Right renal pelvis (tissue), 4 donors: ENCODE results near the gene SULT2B1. TPM values are rescaled to one million over a fixed set of nuclear protein-coding genes. Genes with fewer than 3 reads are reported as not detected.

Source experiments
- DNase-seq, 4 donors: peaks; one replicate each; pipeline ENCODE4 v3.0.0-alpha.2; 2013; ENCODE audit warnings: low read depth in 4 of 4, low spot score in 3 of 4, missing footprints in 1 of 4
- polyA plus RNA-seq, 4 donors: library from polyadenylated mRNA; unstranded; fragments of 120-200 nt; gene quantifications; one replicate each; pipeline ENCODE4 v1.2.1, GENCODE V29; 2013; ENCODE audit not compliant: insufficient read length in 4 of 4

Gene SULT2B1
- polyA plus RNA-seq, 4 donors: 0.19 to 0.61 (median 0.38) TPM

- DNase-seq: peak in 2 of 4 donors; percentile 86 to 89
Observed at GRCh38 chr19:48646001-48646721, 94.2 kb downstream of the SULT2B1 start, which contains the start of gene CA11. TSS of gene CA11 (minus strand) at chr19:48646187. CDS start at chr19:48645632, 555 bp downstream.

GRCh38 chr19:48646722-48647216 is 94.8 kb downstream of the SULT2B1 start:
- no peak for DNase-seq

- no peak for DNase-seq
Observed at GRCh38 chr19:48648134-48648533, 96.2 kb downstream of the SULT2B1 start.

Other genes with a start within 250 kb of the SULT2B1 start
- gene EMP3, start 226.6 kb upstream of the SULT2B1 start, polyA plus RNA-seq: 10 to 100 TPM; 56.2 to 83.3 (median 68.9) TPM
- 10 to 100 TPM in 2 of 4 donors, 1 to 10 TPM in 2; 8.9 to 14.1 (median 11.2) TPM for gene TMEM143, start 188.2 kb upstream of the SULT2B1 start, polyA plus RNA-seq
- 1 to 10 TPM in 1 of 4 donors, under 1 TPM in 3; 0.39 to 1.2 (median 0.54) TPM for gene SYNGR4, start 187.8 kb upstream of the SULT2B1 start, polyA plus RNA-seq
- 100 to 1,000 TPM; 231 to 265 (median 243) TPM for gene KDELR1, start 160.6 kb upstream of the SULT2B1 start, polyA plus RNA-seq
- under 1 TPM; 0.39 to 0.66 (median 0.54) TPM for gene GRIN2D, start 158.5 kb upstream of the SULT2B1 start, polyA plus RNA-seq
- 10 to 100 TPM; 22.3 to 33.5 (median 25.9) TPM for gene GRWD1, start 106.2 kb upstream of the SULT2B1 start, polyA plus RNA-seq
- under 1 TPM; 0.60 to 0.77 (median 0.68) TPM for gene KCNJ14, start 96.6 kb upstream of the SULT2B1 start, polyA plus RNA-seq
- gene CYTH2, start 82.8 kb upstream of the SULT2B1 start, polyA plus RNA-seq: 10 to 100 TPM; 79.6 to 89.5 (median 84.3) TPM
- gene LMTK3, start 40.3 kb upstream of the SULT2B1 start, polyA plus RNA-seq: 1 to 10 TPM; 1.7 to 3.6 (median 2.4) TPM
- gene SPACA4, start 54.6 kb downstream of the SULT2B1 start, polyA plus RNA-seq: under 1 TPM in 1 of 4 donors, not detected in 3; 0.06 TPM
- 1 to 10 TPM in 3 of 4 donors, under 1 TPM in 1; 0.62 to 1.6 (median 1.1) TPM for gene FAM83E, start 62.9 kb downstream of the SULT2B1 start, polyA plus RNA-seq
- 1,000 to 10,000 TPM; 1,054 to 1,482 (median 1,060) TPM for gene RPL18, start 67.0 kb downstream of the SULT2B1 start, polyA plus RNA-seq
- 10 to 100 TPM; 18.6 to 30.6 (median 21.0) TPM for gene SPHK2, start 67.3 kb downstream of the SULT2B1 start, polyA plus RNA-seq
- 10 to 100 TPM; 11.6 to 14.7 (median 13.2) TPM for gene DBP, start 85.2 kb downstream of the SULT2B1 start, polyA plus RNA-seq
- gene CA11, start 94.0 kb downstream of the SULT2B1 start, polyA plus RNA-seq: 10 to 100 TPM; 20.5 to 31.1 (median 24.5) TPM
- 1 to 10 TPM in 1 of 4 donors, under 1 TPM in 3; 0.53 to 1.6 (median 0.77) TPM for gene NTN5, start 120.8 kb downstream of the SULT2B1 start, polyA plus RNA-seq
- gene FUT2, start 143.8 kb downstream of the SULT2B1 start, polyA plus RNA-seq: 1 to 10 TPM; 1.8 to 3.4 (median 2.2) TPM
- 1 to 10 TPM; 4.8 to 7.8 (median 6.5) TPM for gene MAMSTR, start 167.6 kb downstream of the SULT2B1 start, polyA plus RNA-seq
- 10 to 100 TPM; 12.1 to 18.7 (median 13.5) TPM for gene RASIP1, start 188.4 kb downstream of the SULT2B1 start, polyA plus RNA-seq
- 1 to 10 TPM in 1 of 4 donors, under 1 TPM in 3; 0.36 to 1.0 (median 0.52) TPM for gene IZUMO1, start 194.7 kb downstream of the SULT2B1 start, polyA plus RNA-seq
- 1 to 10 TPM; 3.1 to 3.7 (median 3.4) TPM for gene FUT1, start 200.5 kb downstream of the SULT2B1 start, polyA plus RNA-seq
- not detected for gene FGF21, start 203.4 kb downstream of the SULT2B1 start, polyA plus RNA-seq